MM.1S (cell line): ENCODE measurements around the gene TFDP2.

Experiments
- DNase-seq: peaks from one replicate; pipeline ENCODE4 v3.0.0-alpha.2; 2015
- H2AFZ ChIP-seq: fragments of 300-600 bp; sonication (generic); 2 replicates; pipeline ENCODE4 v1.6.0; 2016; ENCODE audit warnings: antibody characterized with exemption, low read length
- H3F3A ChIP-seq: fragments of 300-600 bp; sonication (generic); 2 replicates; pipeline ENCODE4 v1.6.1; 2016; ENCODE audit warnings: mild to moderate bottlenecking, antibody characterized with exemption, low read length, moderate library complexity, mixed read lengths; ENCODE audit not compliant: insufficient read depth
- H3K27ac ChIP-seq: fragments of 300-600 bp; sonication (generic); 2 replicates; pipeline ENCODE4 v1.5.1; 2016; ENCODE audit warnings: mild to moderate bottlenecking, low read length
- H3K27me3 ChIP-seq: fragments of 300-600 bp; sonication (generic); replicated peaks from 2 replicates; pipeline ENCODE4 v1.6.0; 2016; ENCODE audit warnings: low read length; ENCODE audit not compliant: insufficient read depth
- H3K36me3 ChIP-seq: fragments of 300-600 bp; sonication (generic); replicated peaks from 2 replicates; pipeline ENCODE4 v1.6.1; 2016; ENCODE audit warnings: mild to moderate bottlenecking, low read length, mixed read lengths; ENCODE audit not compliant: insufficient read depth
- H3K4me1 ChIP-seq: fragments of 300-600 bp; sonication (generic); 2 replicates; pipeline ENCODE4 v1.6.1; 2016; ENCODE audit warnings: low read length, mixed read lengths
- H3K4me2 ChIP-seq: fragments of 300-600 bp; sonication (generic); 2 replicates; pipeline ENCODE4 v1.6.0; 2016; ENCODE audit warnings: low read depth, low read length
- H3K4me3 ChIP-seq: fragments of 300-600 bp; sonication (generic); 2 replicates; pipeline ENCODE4 v1.5.1; 2016; ENCODE audit warnings: low read length, mixed read lengths
- H3K79me2 ChIP-seq: fragments of 300-600 bp; sonication (generic); 2 replicates; pipeline ENCODE4 v1.6.1; 2016; ENCODE audit warnings: mixed run types, low read length, mixed read lengths
- H3K9ac ChIP-seq: fragments of 300-600 bp; sonication (generic); 2 replicates; pipeline ENCODE4 v1.6.1; 2016; ENCODE audit warnings: low read length, mixed read lengths
- H3K9me2 ChIP-seq: fragments of 300-600 bp; sonication (generic); replicated peaks from 2 replicates; pipeline ENCODE4 v1.6.1; 2016; ENCODE audit warnings: mild to moderate bottlenecking, low read length, mixed read lengths; ENCODE audit not compliant: insufficient read depth
- H3K9me3 ChIP-seq: fragments of 300-600 bp; sonication (generic); replicated peaks from 2 replicates; pipeline ENCODE4 v1.6.1; 2016; ENCODE audit warnings: mild to moderate bottlenecking, low read length, mixed read lengths; ENCODE audit not compliant: insufficient read depth
- H4K20me1 ChIP-seq: fragments of 300-600 bp; sonication (generic); 2 replicates; pipeline ENCODE4 v1.6.1; 2016; ENCODE audit warnings: mild to moderate bottlenecking, low read length, moderate library complexity, mixed read lengths; ENCODE audit not compliant: insufficient read depth
- CTCF ChIP-seq: fragments of 300-600 bp; sonication (generic); IDR thresholded peaks from 2 replicates; pipeline ENCODE4 v1.5.1; 2016; ENCODE audit warnings: antibody characterized with exemption, low read length, mixed read lengths
- EZH2 ChIP-seq: fragments of 300-600 bp; sonication (generic); optimal IDR thresholded peaks from 2 replicates; pipeline ENCODE3; 2017; ENCODE audit warnings: low read depth, mild to moderate bottlenecking, antibody characterized with exemption, low read length, mixed read lengths
- EZH2phosphoT487 ChIP-seq: fragments of 300-600 bp; sonication (generic); IDR thresholded peaks from 2 replicates; pipeline ENCODE4 v1.6.1; 2018; ENCODE audit warnings: antibody characterized with exemption, low read length

TFDP2 gene

GRCh38 chr3:141898908-141899307 is 250.4 kb downstream of the TFDP2 start:
- Histone ChIP-seq H3K36me3 (peaks cover 10% of the 10 kb centered on the region), H3K27me3 (no peaks in the 10 kb centered on the region), H3K9me3 (no peaks in the 10 kb centered on the region), H3F3A (no peaks in the 10 kb centered on the region), H3K27ac (no peak overlapping the region), H3K79me2 (peaks cover 49% of the 10 kb centered on the region), H3K9ac (no peak overlapping the region), H4K20me1 (no peaks in the 10 kb centered on the region), H3K4me3 (no peak overlapping the region), H3K4me2 (no peak overlapping the region), H3K9me2 (no peaks in the 10 kb centered on the region), H3K4me1 (no peaks in the 10 kb centered on the region), H2AFZ (no peak overlapping the region)
- TF ChIP-seq EZH2phosphoT487 (no peak), CTCF (no peak), EZH2 (no peak)
- no peak for DNase-seq

- no peak for TF ChIP-seq EZH2
- TF ChIP-seq CTCF, result no peak
- no peak for TF ChIP-seq EZH2phosphoT487
- DNase-seq, result no peak
- no peaks in the 10 kb centered on the region for H3K9me2 ChIP-seq
- H3K4me2 ChIP-seq, result no peak overlapping the region
- H2AFZ ChIP-seq, result no peak overlapping the region
- no peak overlapping the region for H3K9ac ChIP-seq
- no peaks in the 10 kb centered on the region for H4K20me1 ChIP-seq
- H3K79me2 ChIP-seq, result peaks cover 69% of the 10 kb centered on the region
- no peaks in the 10 kb centered on the region for H3F3A ChIP-seq
- H3K27me3 ChIP-seq, result no peaks in the 10 kb centered on the region
- no peak overlapping the region for H3K4me3 ChIP-seq
- peaks cover 10% of the 10 kb centered on the region for H3K36me3 ChIP-seq
- no peaks in the 10 kb centered on the region for H3K4me1 ChIP-seq
- no peaks in the 10 kb centered on the region for H3K9me3 ChIP-seq
- H3K27ac ChIP-seq, result no peak overlapping the region
Observed at GRCh38 chr3:141895731-141896130, 253.6 kb downstream of the TFDP2 start.

- peaks cover 62% of the 10 kb centered on the region for H3K79me2 ChIP-seq
Observed at GRCh38 chr3:141894524-141895176, 254.7 kb downstream of the TFDP2 start.

More at GRCh38 chr3:141894524-141895176, 254.7 kb downstream of the TFDP2 start:
- Histone ChIP-seq H3K4me1 (no peaks in the 10 kb centered on the region), H3K9ac (no peak overlapping the region), H3K9me3 (no peaks in the 10 kb centered on the region), H3K9me2 (no peaks in the 10 kb centered on the region), H3K36me3 (peaks cover 10% of the 10 kb centered on the region), H3F3A (no peaks in the 10 kb centered on the region), H3K27me3 (no peaks in the 10 kb centered on the region), H3K4me3 (no peak overlapping the region), H2AFZ (no peak overlapping the region), H4K20me1 (no peaks in the 10 kb centered on the region), H3K27ac (no peak overlapping the region), H3K4me2 (no peak overlapping the region)
- DNase-seq, result no peak
- TF ChIP-seq EZH2phosphoT487 (no peak), EZH2 (no peak), CTCF (no peak)
